GM12872 (cell line): ENCODE results near the gene TDRD10.

Experiments
- CTCF ChIP-seq: IDR thresholded peaks from 3 replicates; pipeline ENCODE4 v1.5.1; 2011; ENCODE audit warnings: low read depth, mild to moderate bottlenecking, low read length, moderate library complexity; ENCODE audit not compliant: insufficient read depth

Gene TDRD10

GRCh38 chr1:154559466-154560044 is 57.5 kb downstream of the TDRD10 start:
- TF ChIP-seq CTCF = peak; percentile 96

DNA sequence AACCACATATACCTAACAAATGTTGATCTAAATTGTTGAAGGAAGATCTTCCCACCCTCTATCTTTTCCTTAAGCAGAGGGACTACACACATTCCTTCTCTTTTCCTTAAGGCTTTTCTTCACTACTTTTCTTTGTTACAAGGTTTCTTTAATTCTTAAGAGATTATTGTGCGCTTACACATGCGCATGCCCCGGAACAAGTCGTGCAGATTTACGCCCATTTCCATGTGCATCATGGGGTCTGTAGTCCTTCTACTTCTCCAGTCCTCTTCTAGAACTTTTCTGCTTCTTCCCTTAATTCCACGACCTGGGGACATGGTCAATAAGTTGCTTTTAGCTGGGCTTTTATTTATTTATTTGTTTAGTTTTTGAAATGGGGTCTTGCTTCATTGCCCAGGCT is 63.9 kb downstream of the TDRD10 start:
- no peak for TF ChIP-seq CTCF

DNA sequence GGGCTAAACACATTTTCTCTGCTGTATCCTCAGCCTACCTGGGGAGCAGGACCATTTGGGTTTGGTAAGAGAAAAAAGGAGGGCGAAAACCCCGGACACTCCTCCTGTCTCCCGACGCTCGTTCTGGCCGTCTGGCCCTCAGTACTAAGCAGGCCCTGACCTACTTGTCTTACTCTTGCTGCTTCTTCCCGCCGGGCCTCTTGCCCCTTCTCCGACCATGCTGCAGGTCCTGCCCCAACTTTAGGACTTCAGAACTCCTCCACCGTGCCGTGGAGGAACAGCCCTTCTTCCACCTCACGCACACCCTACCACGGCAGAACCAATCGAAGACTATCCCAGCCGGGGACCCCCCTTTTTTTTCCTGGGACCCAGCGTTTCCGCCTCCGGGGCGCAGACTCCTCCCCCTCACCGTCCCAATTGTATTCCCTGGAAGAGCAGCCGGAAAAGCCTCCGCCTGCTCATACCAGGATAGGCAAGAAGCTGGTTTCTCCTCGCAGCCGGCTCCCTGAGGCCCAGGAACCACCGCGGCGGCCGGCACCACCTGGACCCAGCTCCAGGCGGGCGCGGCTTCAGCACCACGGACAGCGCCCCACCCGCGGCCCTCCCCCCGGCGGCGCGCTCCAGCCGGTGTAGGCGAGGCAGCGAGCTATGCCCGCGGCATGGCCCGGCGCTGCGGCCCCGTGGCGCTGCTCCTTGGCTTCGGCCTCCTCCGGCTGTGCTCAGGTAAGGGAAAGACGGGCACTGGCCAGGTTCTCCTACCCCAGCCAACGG is 65.6 kb downstream of the TDRD10 start, which contains the start of gene CHRNB2:
CHRNB2 (plus strand) TSS at position 393 of the 771 bp plus-strand sequence; CDS start at position 660, 267 bp downstream.
- no peak for TF ChIP-seq CTCF

GRCh38 chr1:154568157-154568815 is 66.3 kb downstream of the TDRD10 start:
- no peak for TF ChIP-seq CTCF

GRCh38 chr1:154571244-154571963 is 69.4 kb downstream of the TDRD10 start:
- TF ChIP-seq CTCF = no peak

DNA sequence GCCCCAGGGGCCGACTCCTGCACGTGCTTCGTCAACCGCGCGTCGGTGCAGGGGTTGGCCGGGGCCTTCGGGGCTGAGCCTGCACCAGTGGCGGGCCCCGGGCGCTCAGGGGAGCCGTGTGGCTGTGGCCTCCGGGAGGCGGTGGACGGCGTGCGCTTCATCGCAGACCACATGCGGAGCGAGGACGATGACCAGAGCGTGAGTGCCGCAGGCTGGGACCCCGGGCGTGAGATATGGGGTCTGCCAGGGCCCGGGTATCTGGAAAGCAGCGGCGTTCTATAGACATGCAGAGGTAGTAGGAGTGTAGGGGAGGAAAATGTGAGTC is 69.9 kb downstream of the TDRD10 start:
- no peak for TF ChIP-seq CTCF

GRCh38 chr1:154572468-154573167 is 70.6 kb downstream of the TDRD10 start:
- no peak for TF ChIP-seq CTCF
